H9 (cell line): Measurements from ENCODE around the gene PRSS50. TPM values are rescaled to one million over a fixed set of nuclear protein-coding genes. Genes with fewer than 3 reads are reported as not detected.

ENCODE experiments used
- DNase-seq: peaks from one replicate; pipeline ENCODE4 v3.0.0-alpha.2; 2017
- H2AFZ ChIP-seq: one replicate; pipeline ENCODE4 v1.6.1; 2013; ENCODE audit warnings: mild to moderate bottlenecking, low read length, control low read depth, moderate library complexity
- H2AK5ac ChIP-seq: 2 replicates; pipeline ENCODE4 v1.6.1; 2013; ENCODE audit warnings: low read length, control low read depth, mixed read lengths; ENCODE audit not compliant: insufficient read length
- H2BK120ac ChIP-seq: one replicate; pipeline ENCODE4 v1.6.1; 2013; ENCODE audit warnings: low read depth, mild to moderate bottlenecking, low read length, control low read depth, inconsistent platforms; ENCODE audit not compliant: poor library complexity, severe bottlenecking
- H2BK12ac ChIP-seq: 2 replicates; pipeline ENCODE4 v1.6.1; 2013; ENCODE audit warnings: low read length, control low read depth, mixed read lengths, low read depth; ENCODE audit not compliant: insufficient read length
- H2BK15ac ChIP-seq: 2 replicates; pipeline ENCODE4 v1.6.1; 2013; ENCODE audit warnings: low read depth, low read length, control low read depth
- H2BK20ac ChIP-seq: one replicate; pipeline ENCODE4 v1.6.1; 2013; ENCODE audit warnings: low read depth, mild to moderate bottlenecking, low read length, control low read depth, inconsistent platforms; ENCODE audit not compliant: poor library complexity, severe bottlenecking
- H2BK5ac ChIP-seq: 2 replicates; pipeline ENCODE4 v1.6.1; 2013; ENCODE audit warnings: low read length, control low read depth, mixed read lengths; ENCODE audit not compliant: insufficient read length
- H3K14ac ChIP-seq: 2 replicates; pipeline ENCODE4 v1.6.1; 2013; ENCODE audit warnings: low read length, control low read depth; ENCODE audit not compliant: insufficient read depth
- H3K18ac ChIP-seq: 2 replicates; pipeline ENCODE4 v1.6.1; 2013; ENCODE audit warnings: low read depth, mild to moderate bottlenecking, mixed read lengths, low read length, control low read depth; ENCODE audit not compliant: insufficient read length
- H3K23ac ChIP-seq: 2 replicates; pipeline ENCODE4 v1.6.1; 2013; ENCODE audit warnings: low read length, control low read depth, mixed read lengths, low read depth; ENCODE audit not compliant: insufficient read length
- H3K23me2 ChIP-seq: 2 replicates; pipeline ENCODE4 v1.6.1; 2013; ENCODE audit warnings: low read depth, mild to moderate bottlenecking, mixed read lengths, low read length, control low read depth; ENCODE audit not compliant: insufficient read length, poor library complexity, severe bottlenecking
- H3K27ac ChIP-seq: 2 replicates; pipeline ENCODE4 v1.5.1; 2013; ENCODE audit warnings: low read length, control low read depth, mixed read lengths, low read depth; ENCODE audit not compliant: insufficient read length
- H3K27me3 ChIP-seq: 2 replicates; pipeline ENCODE4 v1.6.1; 2013; ENCODE audit warnings: low read length, control low read depth, inconsistent platforms; ENCODE audit not compliant: insufficient read depth
- H3K4ac ChIP-seq: 2 replicates; pipeline ENCODE4 v1.6.1; 2013; ENCODE audit warnings: low read depth, mild to moderate bottlenecking, control low read depth, inconsistent platforms, low read length, moderate library complexity
- H3K4me1 ChIP-seq: 2 replicates; pipeline ENCODE4 v1.6.1; 2013; ENCODE audit warnings: low read length, control low read depth, inconsistent platforms; ENCODE audit not compliant: insufficient read depth
- H3K4me2 ChIP-seq: 2 replicates; pipeline ENCODE4 v1.6.1; 2013; ENCODE audit warnings: low read length, control low read depth, mixed read lengths; ENCODE audit not compliant: insufficient read length, insufficient read depth
- H3K56ac ChIP-seq: 2 replicates; pipeline ENCODE4 v1.6.1; 2013; ENCODE audit warnings: low read depth, mild to moderate bottlenecking, mixed read lengths, low read length, control low read depth; ENCODE audit not compliant: insufficient read length
- H3K79me1 ChIP-seq: 2 replicates; pipeline ENCODE4 v1.6.1; 2013; ENCODE audit warnings: low read depth, mild to moderate bottlenecking, moderate library complexity, low read length, control low read depth, inconsistent platforms; ENCODE audit not compliant: insufficient read depth, poor library complexity, severe bottlenecking
- H3K79me2 ChIP-seq: 2 replicates; pipeline ENCODE4 v1.6.1; 2013; ENCODE audit warnings: low read length, control low read depth, inconsistent platforms; ENCODE audit not compliant: insufficient read depth
- H3K9ac ChIP-seq: 2 replicates; pipeline ENCODE4 v1.6.1; 2013; ENCODE audit warnings: low read length, control low read depth, mixed read lengths; ENCODE audit not compliant: insufficient read length; ENCODE audit errors: extremely low read depth
- H3K9me3 ChIP-seq: one replicate; pipeline ENCODE4 v1.6.1; 2013; ENCODE audit warnings: low read depth, low read length, inconsistent platforms; ENCODE audit not compliant: control insufficient read depth
- H3T11ph ChIP-seq: one replicate; pipeline ENCODE4 v1.6.1; 2013; ENCODE audit warnings: mild to moderate bottlenecking, low read length, control low read depth, inconsistent platforms
- H4K20me1 ChIP-seq: one replicate; pipeline ENCODE4 v1.6.1; 2013; ENCODE audit not compliant: control insufficient read depth, insufficient read length, insufficient read depth
- H4K5ac ChIP-seq: 2 replicates; pipeline ENCODE4 v1.6.1; 2013; ENCODE audit warnings: low read depth, mild to moderate bottlenecking, mixed read lengths, low read length, control low read depth; ENCODE audit not compliant: insufficient read length
- H4K8ac ChIP-seq: replicated peaks from 2 replicates; pipeline ENCODE4 v1.6.1; 2013; ENCODE audit warnings: low read length, control low read depth, mixed read lengths, low read depth; ENCODE audit not compliant: insufficient read length
- H4K91ac ChIP-seq: 2 replicates; pipeline ENCODE4 v1.6.1; 2013; ENCODE audit warnings: low read depth, mild to moderate bottlenecking, moderate library complexity, mixed read lengths, low read length, control low read depth; ENCODE audit not compliant: insufficient read length
- H3K27ac Mint-ChIP-seq, 3 experiments: 2 replicates in 2 of 3; 3 replicates in 1 of 3; pipeline ENCODE4 v1.8.0; 2020 to 2021; ENCODE audit warnings: mixed read lengths in 3 of 3, mild to moderate bottlenecking in 1 of 3, moderate library complexity in 1 of 3
- H3K27me3 Mint-ChIP-seq: 2 replicates; pipeline ENCODE4 v1.8.0; 2021; ENCODE audit warnings: low read depth, mild to moderate bottlenecking, moderate library complexity, mixed read lengths
- H3K36me3 Mint-ChIP-seq, 3 experiments: 2 replicates in 2 of 3; 3 replicates in 1 of 3; pipeline ENCODE4 v1.8.0; 2020 to 2021; ENCODE audit warnings: low read depth in 3 of 3, mixed read lengths in 3 of 3; ENCODE audit not compliant: insufficient read depth in 1 of 3
- H3K4me1 Mint-ChIP-seq, 2 experiments: 2 replicates each; pipeline ENCODE4 v1.8.0; 2020; ENCODE audit warnings: mixed read lengths in 2 of 2
- H3K4me3 Mint-ChIP-seq, 2 experiments: 2 replicates in 1 of 2; 3 replicates in 1 of 2; pipeline ENCODE4 v1.8.0; 2020 to 2021; ENCODE audit warnings: mild to moderate bottlenecking in 2 of 2, mixed read lengths in 2 of 2, moderate library complexity in 1 of 2
- H3K9me3 Mint-ChIP-seq, 2 experiments: 2 replicates in 1 of 2; 3 replicates in 1 of 2; pipeline ENCODE4 v1.8.0; 2020; ENCODE audit warnings: mild to moderate bottlenecking in 2 of 2, mixed read lengths in 2 of 2, moderate library complexity in 1 of 2
- CTCF ChIP-seq: fragments of 200-600 bp; sonication (generic); conservative IDR thresholded peaks from 3 replicates; pipeline ENCODE4 v1.8.0; 2021; ENCODE audit warnings: antibody characterized with exemption, mild to moderate bottlenecking
- total RNA-seq: library from RNA; stranded (reverse); gene quantifications from 2 replicates; pipeline ENCODE4 v1.2.1, GENCODE V29; 2021

PRSS50 gene
- total RNA-seq, 1 experiment from 2014 or later: 0.24 TPM

- peak overlapping the region in 1 of 3 experiments; percentile 89; a peak in 2 of 7 replicates for H3K27ac Mint-ChIP-seq
- H2BK20ac ChIP-seq: no peak overlapping the region
- TF ChIP-seq CTCF: no peak
Measured at GRCh38 chr3:46763178-46763577, 45.5 kb upstream of the PRSS50 start.

More at GRCh38 chr3:46763178-46763577, 45.5 kb upstream of the PRSS50 start:
- H3K27ac ChIP-seq: no peak overlapping the region
- H2BK15ac ChIP-seq: no peak overlapping the region
- H3K14ac ChIP-seq: no peak overlapping the region
- Mint-ChIP-seq H3K36me3 (peaks cover 0 to 15% (median 5%) of the 10 kb centered on the region in 3 experiments; a peak in 4 of 7 replicates), H3K4me1 (peaks cover 10 to 21% of the 10 kb centered on the region in 2 experiments), H3K27me3 (no peaks in the 10 kb centered on the region; the same call in 1 of the 2 replicates), H3K4me3 (no peak overlapping the region), H3K9me3 (peaks cover 13 to 14% of the 10 kb centered on the region in 2 experiments; a peak in 4 of 5 replicates)
- no peak overlapping the region for H4K91ac ChIP-seq
- no peak overlapping the region for H3K56ac ChIP-seq
- H3K18ac ChIP-seq: no peak overlapping the region
- no peaks in the 10 kb centered on the region for H4K20me1 ChIP-seq
- no peak overlapping the region for H2AK5ac ChIP-seq
- no peak overlapping the region for H3K4ac ChIP-seq
- H4K5ac ChIP-seq: no peak overlapping the region
- no peak overlapping the region for H2AFZ ChIP-seq
- H3K23me2 ChIP-seq: no peaks in the 10 kb centered on the region
- no peak overlapping the region for H4K8ac ChIP-seq
- no peak for DNase-seq
- no peaks in the 10 kb centered on the region for H3K9me3 ChIP-seq
- H3K4me1 ChIP-seq: no peaks in the 10 kb centered on the region; the same call in 1 of the 2 replicates
- H3K79me2 ChIP-seq: no peaks in the 10 kb centered on the region
- H3T11ph ChIP-seq: no peak overlapping the region
- H2BK5ac ChIP-seq: no peak overlapping the region
- no peaks in the 10 kb centered on the region for H3K27me3 ChIP-seq
- no peak overlapping the region for H2BK120ac ChIP-seq
- H3K4me2 ChIP-seq: no peak overlapping the region
- H3K9ac ChIP-seq: no peak overlapping the region
- no peaks in the 10 kb centered on the region for H3K79me1 ChIP-seq
- no peak overlapping the region for H3K23ac ChIP-seq
- H2BK12ac ChIP-seq: no peak overlapping the region
